Testis (tissue), 3 donors: ENCODE measurements around the gene PTH2. TPM values are rescaled to one million over a fixed set of nuclear protein-coding genes. Genes with fewer than 3 reads are reported as not detected.

Experiments
- DNase-seq: peaks from one replicate; pipeline ENCODE4 v3.0.0-alpha.2; 2019
- H3K27ac ChIP-seq, 2 donors: fragments of 200-600 bp; sonication (generic); one replicate each; pipeline ENCODE4 v1.5.1; 2019
- H3K27me3 ChIP-seq: fragments of 200-600 bp; sonication (generic); one replicate; pipeline ENCODE4 v1.5.1; 2019
- H3K36me3 ChIP-seq: fragments of 200-600 bp; sonication (generic); one replicate; pipeline ENCODE4 v1.5.1; 2017; ENCODE audit warnings: low read depth; ENCODE audit errors: missing control alignments
- H3K4me1 ChIP-seq: fragments of 200-600 bp; sonication (generic); one replicate; pipeline ENCODE4 v1.5.1; 2019
- H3K4me3 ChIP-seq, 2 donors: fragments of 200-600 bp; sonication (generic); one replicate each; pipeline ENCODE4 v1.5.1; 2017 to 2019
- H3K9me3 ChIP-seq: fragments of 200-600 bp; sonication (generic); one replicate; pipeline ENCODE4 v1.5.1; 2017
- POLR2A ChIP-seq: fragments of 450-650 bp; IDR thresholded peaks from one replicate; pipeline ENCODE4 v1.6.1; 2017; ENCODE audit warnings: antibody characterized with exemption, mild to moderate bottlenecking, moderate library complexity
- whole genome bisulfite sequencing, 2 donors: methylation state at CpG; one replicate each; pipeline ENCODE4 v1.1.5; 2018; 5-methylcytosine and 5-hydroxymethylcytosine counted together
- intact Hi-C: fragments of 100-400 bp; cut with DNase I; formaldehyde crosslinking; loops from one replicate; pipeline ENCODE4 v1.15.1; 2023; ENCODE audit warnings: low total_unique reads
- polyA plus RNA-seq: library from polyadenylated mRNA; stranded (reverse); fragments of 350-450 nt; fragmentation: Illumina TruSeq; extraction: RNeasy Lipid Tissue Mini Kit (QIAGEN cat#74804); gene quantifications from one replicate; pipeline ENCODE4 v1.2.3, GENCODE V29; 2014; ENCODE audit warnings: low read depth, low replicate concordance; ENCODE audit not compliant: insufficient read depth
- total RNA-seq, 2 donors: library from RNA; depleted of rRNA; stranded (reverse); fragments of >200 nt; gene quantifications; one replicate each; pipeline ENCODE4 v1.2.3, GENCODE V29; 2016
- TF ChIP-seq, protein P1 (sequence below), 3 experiments: fragments of 450-650 bp in 2 of 3; fragments of 200-600 bp in 1 of 3; sonication (generic) in 1 of 3; IDR thresholded peaks; one replicate each; pipeline ENCODE4 v1.5.1; 2016 to 2019; ENCODE audit warnings: antibody characterized with exemption in 3 of 3, mild to moderate bottlenecking in 2 of 3, moderate library complexity in 1 of 3

The PTH2 gene
- total and polyA plus RNA-seq, 3 donors from 2014 or later: not detected

DNA sequence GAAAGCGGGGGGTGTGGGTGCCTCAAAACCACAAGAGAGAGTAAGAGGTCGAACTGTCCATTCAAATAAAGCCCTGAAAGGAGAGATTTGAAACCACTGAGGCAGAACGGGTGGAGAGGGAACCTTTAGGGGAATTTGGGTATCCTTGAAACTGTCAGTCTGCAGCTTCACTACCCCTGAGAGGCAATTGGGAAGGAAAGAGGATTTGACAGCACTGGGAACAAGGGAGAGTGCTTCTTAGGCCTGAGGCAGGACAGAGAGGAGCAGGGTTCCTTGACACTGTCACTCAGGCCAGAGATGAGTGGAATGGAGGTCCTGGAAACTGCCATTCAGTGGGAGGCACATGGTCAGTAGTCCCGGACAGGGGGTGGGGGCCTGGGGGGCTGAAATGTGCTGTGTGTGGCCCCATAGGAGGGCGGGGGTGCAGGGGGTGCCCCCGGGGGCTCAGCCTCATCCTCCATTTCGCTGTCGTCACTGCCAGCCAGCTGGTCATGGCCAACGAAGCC lies 7.0 kb upstream of the PTH2 start:
- intact Hi-C loops: no loop called here
- 48 to 59% methylated on average over 4 to 9 of the region's 9 CpGs for WGBS, 2 donors

DNA sequence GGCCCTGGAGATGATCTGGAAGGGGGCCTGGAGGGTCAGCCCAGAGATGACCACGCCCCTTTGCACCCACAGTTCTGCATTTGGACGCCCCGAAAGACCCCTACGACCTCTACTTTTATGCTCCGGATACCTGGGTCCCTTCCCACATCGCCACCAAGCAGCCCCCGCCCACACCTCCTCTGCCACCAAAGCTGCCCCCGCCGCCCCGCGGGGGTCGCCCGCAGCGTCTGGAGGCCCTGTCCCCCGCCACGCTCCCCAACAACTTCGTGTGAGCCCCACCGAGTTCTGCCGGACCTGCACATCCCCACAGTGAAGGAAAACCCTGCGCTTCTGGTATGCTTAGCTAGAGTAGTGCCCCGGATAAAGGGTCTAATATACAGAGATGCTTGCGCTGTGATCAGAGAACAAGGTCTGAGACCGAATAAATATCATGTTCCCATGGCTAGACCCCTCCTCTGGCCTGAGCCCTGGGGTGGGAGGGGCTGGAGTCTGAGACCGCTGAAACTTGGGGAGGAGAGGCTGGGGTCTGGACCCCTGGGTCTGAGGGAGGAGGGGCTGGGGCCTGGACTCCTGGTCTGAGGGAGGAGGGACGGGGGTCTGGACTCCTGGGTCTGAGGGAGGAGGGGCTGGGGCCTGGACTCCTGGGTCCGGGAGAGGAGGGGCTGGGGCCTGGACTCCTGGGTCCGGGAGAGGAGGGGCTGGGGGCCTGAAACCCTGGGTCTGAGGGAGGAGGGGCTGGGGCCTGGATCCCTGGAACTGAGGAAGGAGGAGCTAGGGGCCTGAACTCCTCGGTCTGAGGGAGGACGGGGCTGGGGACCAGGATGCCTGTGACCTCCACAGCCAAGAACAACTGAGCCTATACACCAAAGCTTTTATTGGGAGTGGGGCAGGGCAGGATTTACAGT lies 5.6 kb upstream of the PTH2 start:
- Histone ChIP-seq H3K36me3 (no peaks in the 10 kb centered on the region), H3K27ac (no peak overlapping the region), H3K4me1 (peaks cover 14% of the 10 kb centered on the region), H3K4me3 (peak overlapping the region in 1 of 2 donors; percentile 20), H3K9me3 (no peaks in the 10 kb centered on the region), H3K27me3 (peaks cover 4% of the 10 kb centered on the region)
- DNase-seq: no peak
- 8 to 16% methylated on average over 12 to 27 of the region's 29 CpGs for WGBS, 2 donors
- TF ChIP-seq, protein P1, sequence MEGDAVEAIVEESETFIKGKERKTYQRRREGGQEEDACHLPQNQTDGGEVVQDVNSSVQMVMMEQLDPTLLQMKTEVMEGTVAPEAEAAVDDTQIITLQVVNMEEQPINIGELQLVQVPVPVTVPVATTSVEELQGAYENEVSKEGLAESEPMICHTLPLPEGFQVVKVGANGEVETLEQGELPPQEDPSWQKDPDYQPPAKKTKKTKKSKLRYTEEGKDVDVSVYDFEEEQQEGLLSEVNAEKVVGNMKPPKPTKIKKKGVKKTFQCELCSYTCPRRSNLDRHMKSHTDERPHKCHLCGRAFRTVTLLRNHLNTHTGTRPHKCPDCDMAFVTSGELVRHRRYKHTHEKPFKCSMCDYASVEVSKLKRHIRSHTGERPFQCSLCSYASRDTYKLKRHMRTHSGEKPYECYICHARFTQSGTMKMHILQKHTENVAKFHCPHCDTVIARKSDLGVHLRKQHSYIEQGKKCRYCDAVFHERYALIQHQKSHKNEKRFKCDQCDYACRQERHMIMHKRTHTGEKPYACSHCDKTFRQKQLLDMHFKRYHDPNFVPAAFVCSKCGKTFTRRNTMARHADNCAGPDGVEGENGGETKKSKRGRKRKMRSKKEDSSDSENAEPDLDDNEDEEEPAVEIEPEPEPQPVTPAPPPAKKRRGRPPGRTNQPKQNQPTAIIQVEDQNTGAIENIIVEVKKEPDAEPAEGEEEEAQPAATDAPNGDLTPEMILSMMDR (IDR thresholded peaks at IDR 0.05): no peak
- TF ChIP-seq POLR2A: no peak
- intact Hi-C loops: no loop called here

More for the DNA sequence above, 7.0 kb upstream of the PTH2 start:
- peaks cover 14% of the 10 kb centered on the region for H3K4me1 ChIP-seq
- no peak overlapping the region for H3K27ac ChIP-seq
- no peaks in the 10 kb centered on the region for H3K9me3 ChIP-seq
- peaks cover 4% of the 10 kb centered on the region for H3K27me3 ChIP-seq
- no peaks in the 10 kb centered on the region for H3K36me3 ChIP-seq
- no peak overlapping the region for H3K4me3 ChIP-seq
- TF ChIP-seq, protein P1 (IDR thresholded peaks at IDR 0.05): no peak
- no peak for TF ChIP-seq POLR2A
- no peak for DNase-seq

DNA sequence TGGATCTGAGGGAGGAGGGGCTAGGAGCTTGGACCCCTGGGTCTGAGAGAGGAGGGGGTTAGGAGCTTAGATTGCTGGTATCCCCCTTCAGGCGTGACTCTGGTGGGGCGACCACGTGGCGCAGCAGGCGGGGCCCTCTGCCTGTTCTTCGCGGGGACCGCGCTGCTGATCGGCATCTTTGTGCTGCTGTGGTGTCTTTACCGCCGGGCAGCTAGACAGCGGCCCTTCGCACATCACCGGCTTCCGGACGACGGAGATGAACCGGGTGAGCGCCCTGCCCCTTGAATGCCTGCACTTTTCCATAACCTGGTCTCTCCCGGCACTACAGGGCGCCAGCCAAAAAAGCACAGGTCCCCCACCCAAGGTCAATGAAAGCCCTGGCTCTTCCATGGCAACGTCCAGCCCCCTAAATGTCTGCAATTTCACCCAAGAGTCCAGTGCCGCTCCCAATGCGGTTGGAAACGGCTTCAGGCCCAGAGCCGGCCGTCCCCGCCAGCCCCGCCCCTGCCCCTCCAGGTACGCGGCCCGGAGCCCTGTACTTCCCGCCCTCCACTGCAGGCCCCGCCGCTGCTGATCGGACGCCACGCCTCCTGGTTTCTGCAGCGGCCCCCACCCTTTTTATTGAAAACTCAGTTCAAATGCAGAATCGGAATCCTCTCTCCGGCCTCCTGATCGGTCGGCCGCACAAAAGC lies 4.8 kb upstream of the PTH2 start:
- peaks cover 4% of the 10 kb centered on the region for H3K27me3 ChIP-seq
- H3K27ac ChIP-seq: no peak overlapping the region
- H3K36me3 ChIP-seq: no peaks in the 10 kb centered on the region
- H3K4me1 ChIP-seq: peaks cover 22% of the 10 kb centered on the region
- H3K9me3 ChIP-seq: no peaks in the 10 kb centered on the region
- no peak for TF ChIP-seq POLR2A
- TF ChIP-seq, protein P1 (IDR thresholded peaks at IDR 0.05): no peak
- intact Hi-C loops: no loop called here
- H3K4me3 ChIP-seq: peak overlapping the region in 1 of 2 donors; percentile 20
- 2% methylated on average over 27 to 44 of the region's 45 CpGs for WGBS, 2 donors
- DNase-seq: no peak

DNA sequence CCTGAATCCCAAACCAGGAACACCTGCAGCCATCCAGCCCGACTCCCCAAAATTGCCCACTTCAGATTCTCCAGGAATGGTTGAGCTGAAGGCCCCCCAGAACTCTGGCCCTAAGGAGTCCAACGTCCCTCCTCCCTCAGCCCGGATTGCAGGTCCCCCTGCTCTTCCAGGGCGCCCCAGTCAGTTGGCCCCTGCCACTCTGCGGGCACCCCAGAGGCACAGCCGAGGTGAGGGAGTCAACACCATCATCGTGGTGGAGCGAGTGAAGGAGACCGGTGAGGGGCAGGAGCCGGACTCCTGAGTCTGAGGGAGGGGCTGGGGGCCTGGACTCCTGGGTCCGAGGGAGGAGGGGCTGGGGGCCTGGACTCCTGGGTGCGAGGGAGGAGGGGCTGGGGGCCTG lies 4.1 kb upstream of the PTH2 start:
- H3K27me3 ChIP-seq: peaks cover 4% of the 10 kb centered on the region
- WGBS, 2 donors: 41 to 42% methylated on average over 6 to 11 of the region's 12 CpGs

More for the DNA sequence above, 4.1 kb upstream of the PTH2 start:
- Histone ChIP-seq H3K4me3 (no peak overlapping the region), H3K36me3 (no peaks in the 10 kb centered on the region), H3K27ac (no peak overlapping the region), H3K9me3 (no peaks in the 10 kb centered on the region), H3K4me1 (peaks cover 29% of the 10 kb centered on the region)
- intact Hi-C loops: no loop called here
- TF ChIP-seq POLR2A: no peak
- TF ChIP-seq, protein P1 (IDR thresholded peaks at IDR 0.05): no peak
- DNase-seq: no peak
